Stimulated activated naive CD8-positive, alpha-beta T cell treated with anti-CD3 and anti-CD28 coated beads, Interleukin-15, amount 100 ng/mL, for 72 hours (primary cell): ENCODE measurements around the gene OGDH.
A peak's percentile ranks its signal among the peaks of the same experiment; 100 is the strongest.

Experiments used
- ATAC-seq: fragments of 150-1000 bp; cut with Tn5 transposase; 2 replicates; pipeline ENCODE4 v1.10.0; 2021; ENCODE audit warnings: mild to moderate bottlenecking, moderate library complexity
- DNase-seq, 2 donors: peaks; one replicate each; pipeline ENCODE4 v3.0.0; 2021 to 2022
- H3K27ac Mint-ChIP-seq, 2 donors: one replicate each; pipeline ENCODE4 v1.8.0; 2022; ENCODE audit warnings: mild to moderate bottlenecking in 2 of 2, mixed read lengths in 2 of 2, moderate library complexity in 2 of 2
- H3K27me3 Mint-ChIP-seq: one replicate; pipeline ENCODE4 v1.8.0; 2022; ENCODE audit warnings: mixed read lengths
- H3K4me1 Mint-ChIP-seq: one replicate; pipeline ENCODE4 v1.8.0; 2022; ENCODE audit warnings: mild to moderate bottlenecking, mixed read lengths
- H3K4me3 Mint-ChIP-seq, 2 donors: one replicate each; pipeline ENCODE4 v1.8.0; 2022; ENCODE audit warnings: mild to moderate bottlenecking in 2 of 2, mixed read lengths in 2 of 2, moderate library complexity in 1 of 2
- H3K9me3 Mint-ChIP-seq, 2 donors: one replicate each; pipeline ENCODE4 v1.8.0; 2022; ENCODE audit warnings: mixed read lengths in 2 of 2

The OGDH gene

GRCh38 chr7:44622342-44623151 is 16.1 kb downstream of the OGDH start:
- H3K27me3 Mint-ChIP-seq: no peaks in the 10 kb centered on the region
- ATAC-seq: peak; percentile 91
- peak in 1 of 2 donors; percentile 43 for DNase-seq
- H3K4me3 Mint-ChIP-seq: peak overlapping the region; percentile 71 to 77
- peaks cover 77% of the 10 kb centered on the region for H3K4me1 Mint-ChIP-seq
- H3K27ac Mint-ChIP-seq: peak overlapping the region; percentile 79 to 88
- H3K9me3 Mint-ChIP-seq: no peaks in the 10 kb centered on the region

- H3K27me3 Mint-ChIP-seq: no peaks in the 10 kb centered on the region
- DNase-seq (no peak), ATAC-seq (no peak)
- peak overlapping the region in 1 of 2 donors; percentile 85 for H3K27ac Mint-ChIP-seq
- no peaks in the 10 kb centered on the region for H3K9me3 Mint-ChIP-seq
- H3K4me1 Mint-ChIP-seq: peaks cover 59% of the 10 kb centered on the region
- H3K4me3 Mint-ChIP-seq: peak overlapping the region in 1 of 2 donors; percentile 71
Observed at GRCh38 chr7:44624318-44624717, 17.9 kb downstream of the OGDH start.

GRCh38 chr7:44625526-44626471 is 19.4 kb downstream of the OGDH start:
- ATAC-seq (no peak), DNase-seq (no peak)
- Mint-ChIP-seq H3K27me3 (no peaks in the 10 kb centered on the region), H3K9me3 (no peaks in the 10 kb centered on the region), H3K4me3 (no peak overlapping the region), H3K27ac (peak overlapping the region in 1 of 2 donors; percentile 12), H3K4me1 (peaks cover 67% of the 10 kb centered on the region)

GRCh38 chr7:44626620-44627019 is 20.2 kb downstream of the OGDH start:
- Mint-ChIP-seq H3K27me3 (no peaks in the 10 kb centered on the region), H3K4me1 (peaks cover 67% of the 10 kb centered on the region), H3K9me3 (no peaks in the 10 kb centered on the region), H3K27ac (peak overlapping the region in 1 of 2 donors; percentile 27), H3K4me3 (no peak overlapping the region)
- no peak for DNase-seq
- no peak for ATAC-seq

DNA sequence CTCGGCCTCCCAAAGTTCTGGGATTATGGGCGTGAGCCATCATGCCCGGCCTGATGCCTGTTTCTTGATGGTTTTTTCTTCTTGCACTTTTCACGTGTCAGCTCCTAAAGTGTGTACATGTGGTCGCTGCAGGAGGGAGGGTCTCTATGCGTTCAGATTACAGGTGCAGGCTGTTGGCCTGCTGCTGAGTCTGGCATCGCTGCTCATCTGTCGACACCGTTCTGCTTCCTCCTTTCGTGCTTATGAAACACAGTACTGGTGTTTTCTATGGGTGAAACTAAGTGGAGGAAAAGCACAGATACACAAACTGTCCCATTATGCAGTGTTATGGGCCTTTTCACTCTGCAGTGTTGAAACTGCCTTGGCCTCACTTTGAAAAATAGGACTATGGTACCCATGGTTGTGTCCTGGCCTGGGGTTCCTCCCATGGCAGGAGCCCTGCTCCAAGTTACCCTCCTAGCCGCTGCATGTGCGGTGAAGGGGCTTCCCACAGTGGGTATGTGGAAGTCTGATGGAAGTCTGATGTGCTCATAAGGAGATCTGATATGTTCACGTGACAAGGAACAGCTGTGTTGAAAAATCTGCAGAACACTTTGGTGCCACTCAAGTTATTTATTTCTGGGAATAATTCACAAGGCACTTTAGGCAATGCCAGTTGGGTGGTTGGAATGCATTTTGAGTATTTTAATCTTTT is 23.5 kb downstream of the OGDH start:
- peaks cover 68% of the 10 kb centered on the region for H3K4me1 Mint-ChIP-seq
- DNase-seq: no peak
- peak overlapping the region in 1 of 2 donors; percentile 12 for H3K4me3 Mint-ChIP-seq
- H3K27me3 Mint-ChIP-seq: no peaks in the 10 kb centered on the region
- H3K27ac Mint-ChIP-seq: peak overlapping the region; percentile 3 to 48
- H3K9me3 Mint-ChIP-seq: no peaks in the 10 kb centered on the region
- ATAC-seq: no peak

GRCh38 chr7:44630792-44631457 is 24.5 kb downstream of the OGDH start:
- no peaks in the 10 kb centered on the region for H3K9me3 Mint-ChIP-seq
- peaks cover 71% of the 10 kb centered on the region for H3K4me1 Mint-ChIP-seq
- H3K4me3 Mint-ChIP-seq: no peak overlapping the region
- ATAC-seq: no peak
- peak overlapping the region in 1 of 2 donors; percentile 34 for H3K27ac Mint-ChIP-seq
- DNase-seq: no peak
- no peaks in the 10 kb centered on the region for H3K27me3 Mint-ChIP-seq

DNA sequence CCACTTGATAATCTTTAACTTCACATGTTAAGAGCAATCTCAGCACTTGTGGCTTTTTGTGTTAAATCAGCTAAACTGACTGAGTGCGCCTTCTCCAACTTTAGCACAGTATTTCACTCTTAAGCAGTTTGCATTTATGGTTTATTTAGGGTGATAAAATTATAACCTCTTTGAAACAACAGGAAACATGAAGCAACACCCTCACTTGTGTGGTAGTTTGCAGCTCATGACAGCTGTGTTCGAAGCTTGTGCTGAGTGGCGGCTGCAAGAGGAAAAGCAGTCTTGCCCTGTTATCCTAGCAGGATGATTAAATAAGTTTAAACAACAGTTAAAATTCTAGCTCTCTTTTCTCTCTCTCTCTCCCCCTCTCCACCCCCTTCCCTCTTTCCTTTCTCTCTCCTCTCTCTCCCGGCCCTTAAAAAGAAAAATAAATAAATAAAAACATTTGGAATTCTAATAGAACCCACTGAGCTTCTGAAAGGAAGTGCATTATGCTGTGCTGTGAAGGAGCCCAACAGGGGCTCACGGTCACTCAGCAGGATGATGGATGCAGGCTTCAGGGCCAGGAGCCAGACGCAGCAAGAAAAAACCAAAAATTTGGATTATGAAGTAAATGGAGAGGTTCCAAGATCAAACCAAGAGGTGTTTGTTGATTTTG is 25.2 kb downstream of the OGDH start:
- no peaks in the 10 kb centered on the region for H3K27me3 Mint-ChIP-seq
- ATAC-seq: no peak
- H3K4me1 Mint-ChIP-seq: peaks cover 71% of the 10 kb centered on the region
- peak overlapping the region in 1 of 2 donors; percentile 64 for H3K27ac Mint-ChIP-seq
- no peak for DNase-seq
- peak overlapping the region; percentile 3 to 53 for H3K4me3 Mint-ChIP-seq
- no peaks in the 10 kb centered on the region for H3K9me3 Mint-ChIP-seq

DNA sequence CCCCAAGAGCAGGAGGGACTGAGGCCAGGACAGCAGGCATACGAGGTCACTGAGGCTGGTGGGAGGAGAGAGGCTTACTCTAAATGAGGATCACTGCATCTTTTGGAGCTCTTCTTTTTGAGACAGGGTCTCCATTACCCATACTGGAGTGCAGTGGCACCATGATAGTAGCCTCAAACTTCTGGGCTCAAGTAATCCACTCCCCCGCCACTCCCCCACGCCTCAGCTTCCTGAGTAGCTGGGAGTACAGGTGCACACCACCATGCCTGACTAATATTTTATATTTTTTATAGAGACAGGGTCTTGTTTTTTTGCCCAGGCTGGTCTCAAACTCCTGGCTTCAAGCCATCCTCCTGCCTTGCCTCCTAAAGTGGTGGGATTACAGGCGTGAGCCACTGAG is 25.8 kb downstream of the OGDH start:
- peak overlapping the region in 1 of 2 donors; percentile 53 for H3K4me3 Mint-ChIP-seq
- ATAC-seq: no peak
- H3K27ac Mint-ChIP-seq: no peak overlapping the region
- H3K27me3 Mint-ChIP-seq: no peaks in the 10 kb centered on the region
- H3K9me3 Mint-ChIP-seq: no peaks in the 10 kb centered on the region
- peaks cover 77% of the 10 kb centered on the region for H3K4me1 Mint-ChIP-seq
- no peak for DNase-seq

- Mint-ChIP-seq H3K4me3 (peak overlapping the region; percentile 29 to 45), H3K27ac (peak overlapping the region; percentile 94), H3K9me3 (no peaks in the 10 kb centered on the region), H3K27me3 (no peaks in the 10 kb centered on the region), H3K4me1 (peaks cover 90% of the 10 kb centered on the region)
- DNase-seq: peak; percentile 29 to 70
- peak; percentile 81 for ATAC-seq
Observed at GRCh38 chr7:44633254-44634186, 27.1 kb downstream of the OGDH start.

DNA sequence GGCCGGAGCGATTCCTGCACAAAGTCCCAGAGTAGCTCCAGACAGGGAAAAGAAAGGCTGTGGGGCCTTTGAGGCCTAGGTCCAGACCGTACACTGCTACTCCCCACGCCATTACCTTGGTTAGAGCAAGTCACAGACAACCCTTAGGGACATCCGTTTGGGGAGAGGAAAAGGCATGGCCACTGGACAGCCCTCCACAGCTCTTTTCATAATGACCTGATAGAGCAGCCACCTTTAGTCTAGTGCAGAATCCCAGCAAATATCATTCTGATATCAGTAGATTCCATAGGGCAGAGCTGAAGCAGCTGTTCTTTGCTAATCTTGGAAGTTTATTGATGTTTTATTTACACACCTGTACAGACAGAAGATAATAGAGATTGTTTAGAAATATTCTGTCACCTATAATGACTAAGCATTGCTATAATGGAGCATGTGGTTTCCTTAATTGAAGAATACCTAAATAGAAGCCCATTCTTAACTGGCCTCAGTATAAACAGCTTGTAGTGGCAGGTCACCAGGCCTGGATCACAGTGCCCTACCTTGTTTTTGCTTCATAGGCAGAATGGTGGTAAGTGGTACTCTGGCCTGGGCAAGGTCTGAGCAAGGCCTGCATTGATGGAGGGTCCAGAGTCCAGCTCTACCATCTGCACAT is 27.9 kb downstream of the OGDH start:
- Mint-ChIP-seq H3K4me1 (peaks cover 98% of the 10 kb centered on the region), H3K27me3 (no peaks in the 10 kb centered on the region), H3K9me3 (no peaks in the 10 kb centered on the region), H3K4me3 (peak overlapping the region in 1 of 2 donors; percentile 45), H3K27ac (peak overlapping the region; percentile 28 to 94)
- no peak for ATAC-seq
- no peak for DNase-seq

DNA sequence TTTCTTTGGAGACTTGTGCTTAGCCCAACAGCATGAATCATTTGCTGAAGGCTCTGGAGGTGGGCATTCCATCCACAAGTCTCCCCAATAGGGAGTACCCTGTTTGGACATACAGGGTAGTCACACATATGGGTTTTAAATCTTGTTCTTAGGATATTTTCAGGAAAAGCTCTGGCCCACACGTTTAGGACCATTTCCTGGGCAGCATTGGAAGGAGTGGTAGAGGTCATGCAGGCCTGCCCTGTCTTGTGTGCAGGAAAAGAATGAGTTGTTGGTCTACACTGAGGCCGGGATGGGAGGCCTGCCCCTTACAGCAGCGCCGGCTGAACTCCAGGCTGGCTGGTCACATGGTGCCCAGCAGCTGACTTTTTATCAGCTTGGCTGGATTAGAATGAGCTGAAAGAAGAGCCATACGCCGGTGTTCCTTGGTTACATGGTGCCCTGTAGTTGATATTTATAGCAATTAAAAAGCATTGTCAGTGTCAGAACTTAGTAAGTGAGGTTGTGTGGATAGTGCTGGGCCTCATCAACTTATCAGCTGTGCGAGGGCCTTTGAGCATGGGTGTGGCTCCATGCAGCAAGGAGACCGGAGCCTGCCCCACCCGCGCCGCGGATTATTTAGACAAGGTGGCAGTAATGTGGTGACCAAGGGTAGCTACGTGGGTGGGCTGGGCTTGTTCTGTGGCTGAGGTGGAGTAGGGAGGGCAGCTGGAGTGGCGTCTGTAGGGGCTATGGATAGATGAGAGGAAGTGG is 28.6 kb downstream of the OGDH start:
- no peaks in the 10 kb centered on the region for H3K27me3 Mint-ChIP-seq
- H3K4me1 Mint-ChIP-seq: peaks cover 100% of the 10 kb centered on the region
- peak overlapping the region in 1 of 2 donors; percentile 81 for H3K27ac Mint-ChIP-seq
- H3K9me3 Mint-ChIP-seq: no peaks in the 10 kb centered on the region
- peak overlapping the region in 1 of 2 donors; percentile 19 for H3K4me3 Mint-ChIP-seq
- ATAC-seq (no peak), DNase-seq (no peak)

DNA sequence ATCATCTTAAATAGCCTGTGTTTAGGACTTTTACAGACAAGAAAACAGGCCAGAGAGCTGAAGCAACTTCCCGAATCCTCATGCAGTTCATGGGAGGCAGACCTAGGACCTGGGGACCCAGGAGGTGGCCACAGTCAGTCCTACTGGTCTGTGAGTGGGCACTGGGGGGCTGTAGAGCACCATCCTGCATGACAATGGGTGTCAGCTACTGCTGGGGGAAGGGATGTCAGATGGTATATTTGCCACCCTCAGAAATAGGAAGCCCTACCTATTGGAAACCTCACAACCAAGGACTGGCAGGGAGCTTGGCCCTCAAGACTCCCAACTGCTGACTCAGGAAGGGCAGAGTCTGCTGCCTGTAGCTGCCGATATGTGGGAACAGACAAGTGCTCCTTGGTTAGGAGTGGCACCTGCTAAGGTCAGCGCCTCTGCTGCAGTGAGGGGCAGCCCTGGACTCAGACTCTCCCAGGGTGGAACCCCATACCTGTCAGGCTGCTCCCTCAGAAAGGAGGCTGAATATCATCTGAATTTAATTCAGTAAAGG is 29.7 kb downstream of the OGDH start:
- ATAC-seq: no peak
- no peak for DNase-seq
- Mint-ChIP-seq H3K4me3 (no peak overlapping the region), H3K27ac (no peak overlapping the region), H3K27me3 (no peaks in the 10 kb centered on the region), H3K9me3 (no peaks in the 10 kb centered on the region), H3K4me1 (peaks cover 97% of the 10 kb centered on the region)
